ENCODE data around the gene CNOT6L.

Gene CNOT6L

DNA sequence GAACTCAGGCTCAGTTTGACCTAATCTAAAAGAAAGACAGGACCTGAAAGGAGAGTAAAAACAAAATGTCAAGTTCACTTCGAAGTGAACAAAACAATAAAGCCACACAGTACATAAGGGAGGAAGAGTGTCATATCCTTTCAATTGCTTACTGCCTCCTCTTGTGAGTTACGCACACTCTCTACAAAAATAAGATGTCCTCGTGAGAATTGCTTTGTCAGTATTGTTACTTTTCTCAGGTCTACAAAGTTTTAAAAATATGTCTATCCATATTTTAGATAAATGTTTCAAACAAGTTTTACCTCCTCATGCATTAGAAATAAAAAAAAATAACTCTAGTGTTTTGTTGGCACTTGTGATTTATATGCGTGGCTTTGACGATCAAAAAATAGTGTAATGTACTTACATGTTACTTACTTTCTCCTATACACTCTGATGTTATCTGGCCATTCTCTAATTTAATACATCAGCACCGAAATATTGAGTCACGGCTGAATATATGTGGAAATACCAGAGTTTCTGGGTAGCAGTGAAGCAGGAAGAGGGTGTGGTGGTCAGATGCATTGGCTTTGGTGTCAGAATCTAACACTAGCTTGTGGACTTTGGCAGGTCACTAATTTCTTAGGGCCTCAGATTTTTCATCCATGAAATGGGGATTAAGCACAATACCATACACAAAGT lies 35.4 kb upstream of the CNOT6L start:
- TF ChIP-seq, protein P1, sequence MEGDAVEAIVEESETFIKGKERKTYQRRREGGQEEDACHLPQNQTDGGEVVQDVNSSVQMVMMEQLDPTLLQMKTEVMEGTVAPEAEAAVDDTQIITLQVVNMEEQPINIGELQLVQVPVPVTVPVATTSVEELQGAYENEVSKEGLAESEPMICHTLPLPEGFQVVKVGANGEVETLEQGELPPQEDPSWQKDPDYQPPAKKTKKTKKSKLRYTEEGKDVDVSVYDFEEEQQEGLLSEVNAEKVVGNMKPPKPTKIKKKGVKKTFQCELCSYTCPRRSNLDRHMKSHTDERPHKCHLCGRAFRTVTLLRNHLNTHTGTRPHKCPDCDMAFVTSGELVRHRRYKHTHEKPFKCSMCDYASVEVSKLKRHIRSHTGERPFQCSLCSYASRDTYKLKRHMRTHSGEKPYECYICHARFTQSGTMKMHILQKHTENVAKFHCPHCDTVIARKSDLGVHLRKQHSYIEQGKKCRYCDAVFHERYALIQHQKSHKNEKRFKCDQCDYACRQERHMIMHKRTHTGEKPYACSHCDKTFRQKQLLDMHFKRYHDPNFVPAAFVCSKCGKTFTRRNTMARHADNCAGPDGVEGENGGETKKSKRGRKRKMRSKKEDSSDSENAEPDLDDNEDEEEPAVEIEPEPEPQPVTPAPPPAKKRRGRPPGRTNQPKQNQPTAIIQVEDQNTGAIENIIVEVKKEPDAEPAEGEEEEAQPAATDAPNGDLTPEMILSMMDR (IDR thresholded peaks at IDR 0.05; ENCODE audit: low read depth, low read length, missing control alignments), result no peak
- DNase-seq (ENCODE audit: low read depth), result no peak
- H3K4me3 ChIP-seq (ENCODE audit: low read depth, low read length), result no peak overlapping the region

DNA sequence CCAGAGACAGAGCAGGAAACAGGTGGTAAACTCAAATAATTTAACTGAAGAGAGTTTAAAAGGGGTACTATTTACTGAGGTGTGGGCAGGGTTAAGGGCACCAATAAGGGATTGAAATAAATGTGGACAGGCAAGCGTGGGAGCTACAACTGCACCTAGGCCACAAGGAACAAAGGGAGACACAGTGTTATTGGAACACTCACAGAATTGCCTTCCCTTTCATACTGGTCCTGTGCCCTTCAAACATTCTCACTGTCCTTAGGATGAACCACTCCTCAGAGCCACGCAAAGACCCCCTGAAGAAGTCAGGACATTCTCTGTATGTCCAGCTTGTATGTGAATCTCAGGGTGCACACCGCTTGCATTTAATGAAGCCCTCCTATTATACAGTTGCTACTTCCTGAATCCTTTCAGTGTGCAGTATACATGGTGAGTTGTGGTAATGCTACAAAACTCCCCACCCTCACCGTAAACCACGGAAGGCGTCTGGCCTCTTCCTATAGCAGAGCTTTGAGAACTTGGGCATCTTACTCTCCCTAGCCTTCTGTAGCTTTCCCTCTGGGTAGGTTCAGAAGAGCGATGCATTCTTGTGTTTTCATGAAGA lies 33.8 kb upstream of the CNOT6L start:
- no peak overlapping the region for H3K4me3 ChIP-seq (ENCODE audit: low read depth, low read length)
- TF ChIP-seq, protein P1 (IDR thresholded peaks at IDR 0.05; ENCODE audit: low read depth, low read length, missing control alignments), result no peak
- peak; percentile 35 for DNase-seq (ENCODE audit: low read depth)

DNA sequence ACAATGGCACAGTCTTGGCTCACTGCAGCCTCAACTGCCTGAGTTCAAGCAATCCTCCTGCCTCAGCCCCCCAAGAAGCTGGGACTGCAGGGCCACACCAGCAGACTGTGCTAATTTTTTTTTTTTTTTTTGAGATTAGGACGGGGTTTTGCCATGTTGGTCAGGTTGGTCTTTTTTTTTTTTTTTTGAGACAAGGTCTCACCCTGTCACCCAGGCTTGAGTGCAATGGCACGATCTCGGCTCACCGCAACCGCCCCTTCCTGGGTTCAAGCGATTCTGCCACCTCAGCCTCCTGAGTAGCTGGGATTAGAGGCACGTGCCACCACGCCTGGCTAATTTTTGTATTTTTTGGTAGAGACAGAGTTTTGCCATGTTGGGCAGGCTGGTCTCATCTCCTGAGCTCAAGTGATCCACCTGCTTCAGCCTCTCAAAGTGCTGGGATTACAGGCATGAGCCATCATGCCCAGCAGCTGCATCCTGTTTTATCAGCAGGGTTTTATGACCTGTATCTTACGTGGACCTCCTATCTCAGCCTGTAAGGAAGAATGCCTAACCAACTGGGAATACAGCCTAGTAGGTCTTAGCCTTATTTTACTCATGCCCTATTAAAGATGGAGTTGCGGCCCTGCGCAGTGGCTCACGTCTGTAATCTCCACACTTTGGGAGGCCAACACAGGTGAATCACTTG lies 30.3 kb upstream of the CNOT6L start:
- no peak for DNase-seq (ENCODE audit: low read depth)
- TF ChIP-seq, protein P1 (IDR thresholded peaks at IDR 0.05; ENCODE audit: low read depth, low read length, missing control alignments), result no peak
- no peak overlapping the region for H3K4me3 ChIP-seq (ENCODE audit: low read depth, low read length)

DNA sequence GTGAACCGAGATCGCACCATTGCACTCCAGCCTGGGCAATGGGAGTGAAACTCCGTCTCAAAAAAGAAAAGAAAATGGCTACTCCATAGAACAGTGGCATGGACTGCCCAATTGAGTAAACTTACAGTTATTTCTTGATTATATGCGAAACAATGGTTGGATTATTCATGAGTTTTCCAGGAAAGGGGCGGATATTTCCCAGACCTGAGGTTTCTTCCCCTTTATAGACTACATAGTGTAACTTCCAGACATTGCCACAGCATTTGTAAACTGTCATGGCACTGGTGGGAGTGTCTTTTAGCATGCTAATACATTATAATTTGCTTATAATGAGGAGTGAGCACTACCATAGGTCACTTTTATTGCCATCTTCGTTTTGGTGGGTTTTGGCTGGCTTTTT lies 29.3 kb upstream of the CNOT6L start:
- no peak for DNase-seq (ENCODE audit: low read depth)
- TF ChIP-seq, protein P1 (IDR thresholded peaks at IDR 0.05; ENCODE audit: low read depth, low read length, missing control alignments), result no peak
- no peak overlapping the region for H3K4me3 ChIP-seq (ENCODE audit: low read depth, low read length)

DNA sequence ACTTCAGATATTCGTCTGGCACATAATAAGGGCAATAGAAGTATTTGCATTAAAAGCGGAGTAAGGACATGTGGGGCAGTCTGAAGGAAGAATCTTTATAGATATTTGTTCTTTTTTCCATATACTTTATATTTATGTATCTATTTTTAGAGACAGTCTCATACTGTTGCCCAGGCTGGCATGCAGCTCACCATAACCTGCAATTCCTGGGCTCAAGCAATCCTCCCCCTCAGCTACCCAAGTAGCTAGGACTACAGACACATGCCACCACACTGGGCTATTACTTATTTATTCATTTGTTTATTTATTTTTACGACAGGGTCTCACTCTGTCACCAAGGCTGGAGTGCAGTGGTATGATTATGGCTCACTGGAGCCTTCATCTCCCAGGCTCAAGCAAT lies 26.8 kb upstream of the CNOT6L start:
- no peak overlapping the region for H3K4me3 ChIP-seq (ENCODE audit: low read depth, low read length)
- DNase-seq (ENCODE audit: low read depth), result no peak
- TF ChIP-seq, protein P1 (IDR thresholded peaks at IDR 0.05; ENCODE audit: low read depth, low read length, missing control alignments), result no peak

DNA sequence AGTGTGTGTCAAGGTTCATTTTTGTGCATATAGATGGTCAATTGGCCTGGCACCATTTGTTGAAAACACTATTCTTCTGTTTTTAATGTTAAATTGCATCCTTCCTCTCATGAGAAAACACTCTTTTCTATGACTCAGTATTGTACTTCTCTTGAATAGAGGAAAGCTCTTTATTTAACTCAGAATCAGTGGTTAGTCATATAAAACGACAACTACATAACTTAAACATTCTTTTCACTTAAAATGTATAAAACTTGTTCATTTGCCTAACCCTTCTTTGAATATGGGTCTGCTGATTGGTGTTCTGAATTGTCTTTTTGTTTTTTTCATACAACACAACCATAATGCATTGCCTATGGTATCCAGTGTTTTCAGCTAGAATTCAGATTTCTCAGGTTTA lies 26.2 kb upstream of the CNOT6L start:
- DNase-seq (ENCODE audit: low read depth), result no peak
- no peak overlapping the region for H3K4me3 ChIP-seq (ENCODE audit: low read depth, low read length)
- TF ChIP-seq, protein P1 (IDR thresholded peaks at IDR 0.05; ENCODE audit: low read depth, low read length, missing control alignments), result no peak

Data from GM12864 (cell line).